GM21619 (cell line): Measurements from ENCODE around the gene TPI1.

Experiments used
- ATAC-seq: cut with Tn5 transposase; IDR thresholded peaks from one replicate; pipeline ENCODE4 v1.9.1; 2021; ENCODE audit not compliant: unreplicated experiment

Gene TPI1

GRCh38 chr12:6828781-6829535 is 38.4 kb upstream of the TPI1 start:
- no peak for ATAC-seq

- no peak for ATAC-seq
Observed at GRCh38 chr12:6829536-6830220, 37.7 kb upstream of the TPI1 start.

- ATAC-seq = no peak
Observed at GRCh38 chr12:6830286-6830890, 36.9 kb upstream of the TPI1 start.

GRCh38 chr12:6830999-6831398 is 36.3 kb upstream of the TPI1 start:
- no peak for ATAC-seq

- no peak for ATAC-seq
Observed at GRCh38 chr12:6831450-6831995, 35.8 kb upstream of the TPI1 start.

- no peak for ATAC-seq
Observed at GRCh38 chr12:6832125-6832524, 35.2 kb upstream of the TPI1 start.

GRCh38 chr12:6833189-6833890 is 34.0 kb upstream of the TPI1 start:
- ATAC-seq = no peak

- no peak for ATAC-seq
Observed at GRCh38 chr12:6834254-6834653, 33.1 kb upstream of the TPI1 start.

- no peak for ATAC-seq
Observed at GRCh38 chr12:6834873-6835272, 32.5 kb upstream of the TPI1 start.

- ATAC-seq = no peak
Observed at GRCh38 chr12:6836851-6837250, 30.5 kb upstream of the TPI1 start.

- ATAC-seq = no peak
Observed at GRCh38 chr12:6837370-6838060, 29.8 kb upstream of the TPI1 start.

GRCh38 chr12:6838854-6839253 is 28.5 kb upstream of the TPI1 start:
- no peak for ATAC-seq

- peak; percentile 73 for ATAC-seq
Observed at GRCh38 chr12:6839482-6840201, 27.7 kb upstream of the TPI1 start.

GRCh38 chr12:6840330-6840729 is 27.0 kb upstream of the TPI1 start:
- no peak for ATAC-seq

- ATAC-seq = no peak
Observed at GRCh38 chr12:6840761-6841515, 26.4 kb upstream of the TPI1 start, which contains the start of gene GNB3. Gene GNB3 (plus strand): TSS chr12:6840925. CDS start chr12:6841288, 363 bp downstream.

- no peak for ATAC-seq
Observed at GRCh38 chr12:6842075-6842474, 25.3 kb upstream of the TPI1 start.

GRCh38 chr12:6843118-6843902 is 24.0 kb upstream of the TPI1 start:
- ATAC-seq = no peak

- no peak for ATAC-seq
Observed at GRCh38 chr12:6845395-6845794, 21.9 kb upstream of the TPI1 start.
